ENCODE results near the gene AMBRA1. TPM values are rescaled to one million over a fixed set of nuclear protein-coding genes. Genes with fewer than 3 reads are reported as not detected.

The AMBRA1 gene
- total and polyA plus RNA-seq, 2 of the 8 experiments (the other 6 are each of a cell fraction or from before 2014, with no cell fraction given), result 14.2 to 37.4 TPM

- no peak overlapping the region for H2BK15ac ChIP-seq (ENCODE audit: low read length)
- CTCF ChIA-PET (ENCODE audit: partially characterized antibody), result interaction anchor here (0.8 to 11.6 kb wide), 15 partner anchors 9 to 210 kb away, joined by 3 to 124 read pairs (median 3); partner anchors contain the start of genes ATG13, CHRM4 and HARBI1
- no peak overlapping the region for H2BK20ac ChIP-seq (ENCODE audit: low read length)
- H3K9me3 ChIP-seq (ENCODE audit: insufficient read depth in 2 of 2, low read depth in 1 of 2, low read length in 1 of 2), result no peaks in the 10 kb centered on the region
- H2AK5ac ChIP-seq (ENCODE audit: low read depth, low read length), result no peak overlapping the region
- no peak overlapping the region for H3K56ac ChIP-seq (replicated peaks; ENCODE audit: insufficient read length, low read depth, low read length)
- H4K91ac ChIP-seq (replicated peaks; ENCODE audit: insufficient read length, low read length), result no peak overlapping the region
- no peak overlapping the region for H3K14ac ChIP-seq (ENCODE audit: insufficient read length)
- no peak overlapping the region for H3K4me2 ChIP-seq (ENCODE audit: insufficient read depth in 1 of 2, low read depth in 2 of 2, low read length in 2 of 2)
- no peak overlapping the region for H3K18ac ChIP-seq (ENCODE audit: extremely low read depth, low read length)
- no peak overlapping the region for H2BK5ac ChIP-seq (ENCODE audit: low read depth, low read length)
- no peak overlapping the region for H2BK120ac ChIP-seq (replicated peaks; ENCODE audit: low read depth, low read length)
- H3K23me2 ChIP-seq (ENCODE audit: low read depth, low read length), result no peaks in the 10 kb centered on the region
- no peak overlapping the region for H2AFZ ChIP-seq (ENCODE audit: low read length)
- no peaks in the 10 kb centered on the region for H4K20me1 ChIP-seq (replicated peaks in 1 of 2; ENCODE audit: control insufficient read depth in 1 of 2, insufficient read depth in 2 of 2, low read length in 2 of 2)
- no peak overlapping the region for H4K5ac ChIP-seq (ENCODE audit: insufficient read length, low read depth, low read length)
- WGBS, 2 experiments (ENCODE audit: extremely low coverage in 1 of 2, insufficient coverage in 1 of 2, insufficient read length in 1 of 2, insufficient replicate concordance in 2 of 2, low coverage in 1 of 2, low lambda C conversion rate in 2 of 2, missing lambda C conversion rate in 1 of 2), result 92% methylated on average over 9 of the region's 10 CpGs; no CpG with 5 or more reads in 1 of the 2 experiments
- TF ChIP-seq CHD1 (IDR thresholded peaks at IDR 0.05; ENCODE audit: low read depth, low read length), result no peak
- no peak overlapping the region for H3K23ac ChIP-seq (ENCODE audit: insufficient read length)
- peaks cover 0 to 2% (median 0%) of the 10 kb centered on the region in 4 experiments; a peak in 1 of 7 replicates for H3K4me1 ChIP-seq (replicated peaks in 1 of 4; ENCODE audit: control insufficient read depth in 3 of 4, insufficient read depth in 4 of 4, low read length in 3 of 4)
- POLR2A ChIA-PET (ENCODE audit: partially characterized antibody), result interaction anchor here (0.7 kb wide), 1 partner anchor 90 kb away, joined by 3 read pairs; no protein-coding TSS in a partner anchor
- H3K79me2 ChIP-seq (ENCODE audit: control insufficient read depth in 1 of 2, insufficient read depth in 2 of 2, low read length in 2 of 2), result no peaks in the 10 kb centered on the region
- no peaks in the 10 kb centered on the region for H3K79me1 ChIP-seq (ENCODE audit: low read depth, low read length)
- H3K9ac ChIP-seq (replicated peaks in 1 of 4; ENCODE audit: extremely low read depth in 1 of 4, low read depth in 3 of 4, low read length in 3 of 4), result no peak overlapping the region
- H3K27me3 ChIP-seq (replicated peaks in 1 of 4; ENCODE audit: control insufficient read depth in 3 of 4, extremely low read depth in 1 of 4, insufficient read depth in 3 of 4, low read length in 3 of 4), result no peaks in the 10 kb centered on the region
- FAIRE-seq (no peak), DNase-seq (ENCODE audit: low read depth in 1 of 2, low spot score in 2 of 2) (no peak)
- no peak overlapping the region for H3K27ac ChIP-seq (ENCODE audit: low read depth, low read length)
- H3K4ac ChIP-seq (replicated peaks; ENCODE audit: insufficient read length, low read depth, low read length), result no peak overlapping the region
- H2BK12ac ChIP-seq (ENCODE audit: low read depth, low read length), result no peak overlapping the region
- peaks cover 2 to 22% (median 15%) of the 10 kb centered on the region in 4 experiments; a peak in 5 of 8 replicates for H3K36me3 ChIP-seq (ENCODE audit: control insufficient read depth in 2 of 4, insufficient read depth in 4 of 4, low read length in 3 of 4)
- H4K8ac ChIP-seq (ENCODE audit: extremely low read depth, insufficient read depth, low read length), result no peak overlapping the region
- H3K4me3 ChIP-seq (ENCODE audit: extremely low read depth in 1 of 4, insufficient read depth in 2 of 4, low read depth in 3 of 4, low read length in 4 of 4), result no peak overlapping the region
These were observed 186.2 kb downstream of the AMBRA1 start for GRCh38 chr11:46407635-46408034.

Data from H1 (cell line).